Liver (tissue), 9 donors: Measurements from ENCODE around the gene SGIP1. TPM values are rescaled to one million over a fixed set of nuclear protein-coding genes. Genes with fewer than 3 reads are reported as not detected.
"Not testable (repeated sequence)": the region's sequence is repeated elsewhere in the genome, so short reads cannot be mapped to it uniquely, and the experiment has no call there.

Source experiments
- DNase-seq: peaks from one replicate; pipeline ENCODE4 v3.0.0-alpha.2; 2017; ENCODE audit warnings: low spot score
- H3K27ac ChIP-seq, 2 donors: one replicate each; pipeline ENCODE4 v1.7.0; 2013; ENCODE audit warnings: inconsistent platforms in 2 of 2, low read length in 2 of 2, control low read depth in 1 of 2, low read depth in 1 of 2, mild to moderate bottlenecking in 1 of 2
- H3K27me3 ChIP-seq, 4 donors: one replicate each; pipeline versions ENCODE4 v1.6.1 to v1.7.0; 2013; ENCODE audit warnings: low read length in 3 of 4, inconsistent platforms in 1 of 4, mild to moderate bottlenecking in 1 of 4, moderate library complexity in 1 of 4; ENCODE audit not compliant: control insufficient read depth in 4 of 4, insufficient read depth in 4 of 4
- H3K36me3 ChIP-seq, 4 donors: one replicate each; pipeline versions ENCODE4 v1.6.1 to v1.7.0; 2013; ENCODE audit warnings: low read length in 3 of 4, mild to moderate bottlenecking in 3 of 4, low read depth in 1 of 4, moderate library complexity in 1 of 4; ENCODE audit not compliant: control insufficient read depth in 4 of 4, insufficient read depth in 3 of 4
- H3K4me1 ChIP-seq, 4 donors: one replicate each; pipeline versions ENCODE4 v1.6.1 to v1.7.0; 2013; ENCODE audit warnings: low read length in 3 of 4, mild to moderate bottlenecking in 3 of 4, moderate library complexity in 1 of 4; ENCODE audit not compliant: control insufficient read depth in 4 of 4, insufficient read depth in 4 of 4
- H3K4me3 ChIP-seq, 3 donors: one replicate each; pipeline versions ENCODE4 v1.6.1 to v1.7.0; 2013; ENCODE audit warnings: low read length in 3 of 3, control low read depth in 1 of 3, low read depth in 1 of 3, mild to moderate bottlenecking in 1 of 3
- H3K9ac ChIP-seq, 2 donors: one replicate each; pipeline ENCODE4 v1.7.0; 2013; ENCODE audit warnings: low read length in 2 of 2, mild to moderate bottlenecking in 2 of 2, moderate library complexity in 2 of 2, control low read depth in 1 of 2, low read depth in 1 of 2
- H3K9me3 ChIP-seq, 4 donors: one replicate each; pipeline versions ENCODE4 v1.6.1 to v1.7.0; 2013; ENCODE audit warnings: low read length in 3 of 4; ENCODE audit not compliant: control insufficient read depth in 4 of 4
- ATF3 ChIP-seq: IDR thresholded peaks from 2 replicates; pipeline ENCODE4 v1.6.1; 2016; ENCODE audit warnings: antibody characterized with exemption
- CTCF ChIP-seq: fragments of 150-350 bp; IDR thresholded peaks from 2 replicates; pipeline ENCODE4 v1.5.1; 2017; ENCODE audit warnings: improper control_type of control experiment, low read depth, low read length; ENCODE audit not compliant: missing input control
- FOXA1 ChIP-seq: IDR thresholded peaks from 2 replicates; pipeline ENCODE4 v1.6.1; 2016; ENCODE audit warnings: antibody characterized with exemption
- FOXA2 ChIP-seq: IDR thresholded peaks from 2 replicates; pipeline ENCODE4 v1.6.1; 2016; ENCODE audit warnings: antibody characterized with exemption
- HNF4A ChIP-seq, 2 donors: conservative IDR thresholded peaks; 2 replicates each; pipeline ENCODE4 v1.6.1; 2016; ENCODE audit warnings: antibody characterized with exemption in 2 of 2, mild to moderate bottlenecking in 2 of 2
- HNF4G ChIP-seq: IDR thresholded peaks from 2 replicates; pipeline ENCODE4 v1.6.1; 2016; ENCODE audit warnings: antibody characterized with exemption
- JUND ChIP-seq, 2 donors: IDR thresholded peaks; 2 replicates each; pipeline ENCODE4 v1.6.1; 2016; ENCODE audit warnings: antibody characterized with exemption in 2 of 2
- REST ChIP-seq: IDR thresholded peaks from 2 replicates; pipeline ENCODE4 v1.6.1; 2016; ENCODE audit warnings: antibody characterized with exemption, mild to moderate bottlenecking
- RXRA ChIP-seq, 2 donors: IDR thresholded peaks; 2 replicates each; pipeline ENCODE4 v1.6.1; 2017 to 2018; ENCODE audit warnings: antibody characterized with exemption in 2 of 2, mild to moderate bottlenecking in 1 of 2
- SP1 ChIP-seq: IDR thresholded peaks from 2 replicates; pipeline ENCODE4 v1.6.1; 2018; ENCODE audit warnings: antibody characterized with exemption, mild to moderate bottlenecking
- TAF1 ChIP-seq: conservative IDR thresholded peaks from 2 replicates; pipeline ENCODE4 v1.6.1; 2016; ENCODE audit warnings: antibody characterized with exemption, mild to moderate bottlenecking
- YY1 ChIP-seq: IDR thresholded peaks from 2 replicates; pipeline ENCODE4 v1.6.1; 2016; ENCODE audit warnings: antibody characterized with exemption, mild to moderate bottlenecking
- ZBTB33 ChIP-seq: IDR thresholded peaks from 2 replicates; pipeline ENCODE4 v1.6.1; 2016; ENCODE audit warnings: antibody characterized with exemption
- WGBS: extraction: QIAGEN DNeasy Blood & Tissue Kit; methylation state at CpG from one replicate; pipeline ENCODE4 v1.1.7; 2013; 5-methylcytosine and 5-hydroxymethylcytosine counted together
- polyA plus RNA-seq, 2 donors: library from polyadenylated mRNA; stranded (reverse) in 1 of 2; unstranded in 1 of 2; fragments of 200-250 nt in 1 of 2; fragments of >200 nt in 1 of 2; fragmentation: Nextera tagmentation in 1 of 2; extraction: Ambion mirVana in 1 of 2; gene quantifications; one replicate each; pipeline versions ENCODE4 v1.2.1 to v1.2.3, GENCODE V29; 2013 to 2015
- total RNA-seq, 2 donors: library from RNA; depleted of rRNA; stranded (reverse); fragments of >200 nt; gene quantifications; one replicate each; pipeline ENCODE4 v1.2.3, GENCODE V29; 2014
- donor health status: healthy.
- donor health status: healthy.
- donor health status: healthy.
- donor health status: healthy.
- donor health status: healthy.

SGIP1 gene
- total and polyA plus RNA-seq, 4 donors: 0.09 to 2.5 (median 0.38) TPM

GRCh38 chr1:66592106-66592507 lies 58.2 kb downstream of the SGIP1 start:
- H3K4me3 ChIP-seq, H3K9ac ChIP-seq, H3K27ac ChIP-seq, H3K36me3 ChIP-seq, H3K4me1 ChIP-seq, H3K9me3 ChIP-seq, DNase-seq, H3K27me3 ChIP-seq: not testable (repeated sequence)
- 61% methylated on average over 5 of the region's 5 CpGs for WGBS

GRCh38 chr1:66596191-66596590 lies 62.2 kb downstream of the SGIP1 start:
- Histone ChIP-seq H3K36me3 (no peaks in the 10 kb centered on the region), H3K4me1 (no peaks in the 10 kb centered on the region), H3K27me3 (peaks cover 0 to 4% (median 0%) of the 10 kb centered on the region in 4 donors), H3K9ac (no peak overlapping the region), H3K4me3 (no peak overlapping the region), H3K27ac (no peak overlapping the region), H3K9me3 (peaks cover 0 to 9% (median 2%) of the 10 kb centered on the region in 4 donors)
- TF ChIP-seq FOXA1 (no peak), JUND (IDR thresholded peaks at IDR 0.05) (no peak), HNF4A (conservative IDR thresholded peaks at IDR 0.05) (no peak), ATF3 (no peak), FOXA2 (no peak)
- DNase-seq: no peak
- 90% methylated on average over 2 of the region's 2 CpGs for WGBS

GRCh38 chr1:66597500-66597899 lies 63.5 kb downstream of the SGIP1 start:
- no peak for TF ChIP-seq JUND (IDR thresholded peaks at IDR 0.05)
- no peak for TF ChIP-seq CTCF
- no peak for TF ChIP-seq RXRA (IDR thresholded peaks at IDR 0.05)
- no peak for TF ChIP-seq TAF1
- no peak for TF ChIP-seq ZBTB33
- no peak for TF ChIP-seq REST
- TF ChIP-seq HNF4G: no peak
- TF ChIP-seq YY1: no peak
- TF ChIP-seq SP1: no peak
- no peak overlapping the region for H3K27ac ChIP-seq
- 89% methylated on average over 4 of the region's 4 CpGs for WGBS
- no peak overlapping the region for H3K9ac ChIP-seq
- no peaks in the 10 kb centered on the region for H3K36me3 ChIP-seq
- DNase-seq: no peak
- peaks cover 0 to 9% (median 2%) of the 10 kb centered on the region in 4 donors for H3K9me3 ChIP-seq
- no peaks in the 10 kb centered on the region for H3K4me1 ChIP-seq
- peaks cover 0 to 4% (median 0%) of the 10 kb centered on the region in 4 donors for H3K27me3 ChIP-seq
- no peak overlapping the region for H3K4me3 ChIP-seq
